A673 (cell line): ENCODE results near the gene IRX4. TPM values are rescaled to one million over a fixed set of nuclear protein-coding genes. Genes with fewer than 3 reads are reported as not detected.

Experiments used
- BruUV-seq: library from RNA; stranded (reverse); fragments of 400-500 nt; replicated peaks from 2 replicates; lab custom pipeline; 2021; lab: Mats Ljungman, UMichigan
- CTCF ChIA-PET: fragments of 300-600 bp; sonication (Branson Sonifier 250); formaldehyde crosslinking; loops from one replicate; lab custom pipeline; 2022; ENCODE audit warnings: antibody characterized with exemption; lab: Charles Lee
- POLR2A ChIA-PET: fragments of 300-600 bp; sonication (Branson Sonifier 250); formaldehyde crosslinking; loops from one replicate; lab custom pipeline; 2022; ENCODE audit warnings: antibody characterized with exemption; ENCODE audit not compliant: low non-redundant PET; lab: Charles Lee
- DNase-seq: peaks from one replicate; pipeline ENCODE4 v3.0.0-alpha.2; 2015; ENCODE audit warnings: low spot score
- H3K27ac ChIP-seq: fragments of 200-600 bp; sonication (generic); 2 replicates; pipeline ENCODE4 v1.5.1; 2016; ENCODE audit warnings: mixed run types, low read depth, mild to moderate bottlenecking, mixed read lengths, antibody characterized with exemption, low read length; ENCODE audit not compliant: poor library complexity, severe bottlenecking
- H3K27me3 ChIP-seq: fragments of 200-600 bp; sonication (generic); replicated peaks from 2 replicates; pipeline ENCODE4 v1.6.1; 2017; ENCODE audit warnings: mixed run types, low read depth, mild to moderate bottlenecking, mixed read lengths, antibody characterized with exemption, low read length; ENCODE audit not compliant: insufficient read depth, poor library complexity
- H3K36me3 ChIP-seq: fragments of 200-600 bp; sonication (generic); 2 replicates; pipeline ENCODE4 v1.6.1; 2016; ENCODE audit warnings: mixed run types, mild to moderate bottlenecking, mixed read lengths, antibody characterized with exemption, low read length; ENCODE audit not compliant: insufficient read depth, poor library complexity, severe bottlenecking
- H3K4me1 ChIP-seq: fragments of 200-600 bp; sonication (generic); 2 replicates; pipeline ENCODE4 v1.6.1; 2017; ENCODE audit warnings: mixed run types, mild to moderate bottlenecking, mixed read lengths, antibody characterized with exemption, low read length; ENCODE audit not compliant: insufficient read depth, poor library complexity, severe bottlenecking
- H3K4me3 ChIP-seq: fragments of 200-600 bp; sonication (generic); 2 replicates; pipeline ENCODE4 v1.5.1; 2016; ENCODE audit warnings: low read depth, mixed run types, mild to moderate bottlenecking, mixed read lengths, low read length; ENCODE audit not compliant: poor library complexity, severe bottlenecking
- H3K9me3 ChIP-seq: fragments of 200-600 bp; sonication (generic); 2 replicates; pipeline ENCODE4 v1.6.1; 2016; ENCODE audit warnings: mixed run types, low read depth, mild to moderate bottlenecking, mixed read lengths, antibody characterized with exemption, low read length; ENCODE audit not compliant: poor library complexity, severe bottlenecking
- EZH2 ChIP-seq: fragments of 200-600 bp; sonication (generic); IDR thresholded peaks from 2 replicates; pipeline ENCODE4 v1.6.1; 2017; ENCODE audit warnings: borderline replicate concordance, low read depth, mild to moderate bottlenecking, mixed read lengths, antibody characterized with exemption, low read length; ENCODE audit not compliant: poor library complexity, severe bottlenecking
- intact Hi-C: fragments of 100-400 bp; cut with micrococcal nuclease; formaldehyde crosslinking; loops from one replicate; pipeline ENCODE4 v1.10.0; 2022; ENCODE audit not compliant: unreplicated experiment
- total RNA-seq: library from RNA; stranded (reverse); gene quantifications from 2 replicates; pipeline ENCODE4 v1.2.3, GENCODE V29; 2021
- TF ChIP-seq, protein P1 (sequence below): fragments of 300-800, 200-600 bp; sonication (generic); conservative IDR thresholded peaks from 2 replicates; pipeline ENCODE4 v1.5.1; 2017; ENCODE audit warnings: low read depth, mild to moderate bottlenecking, antibody characterized with exemption, low read length, moderate library complexity, mixed read lengths

Gene IRX4
- total RNA-seq, 1 experiment from 2014 or later = not detected

DNA sequence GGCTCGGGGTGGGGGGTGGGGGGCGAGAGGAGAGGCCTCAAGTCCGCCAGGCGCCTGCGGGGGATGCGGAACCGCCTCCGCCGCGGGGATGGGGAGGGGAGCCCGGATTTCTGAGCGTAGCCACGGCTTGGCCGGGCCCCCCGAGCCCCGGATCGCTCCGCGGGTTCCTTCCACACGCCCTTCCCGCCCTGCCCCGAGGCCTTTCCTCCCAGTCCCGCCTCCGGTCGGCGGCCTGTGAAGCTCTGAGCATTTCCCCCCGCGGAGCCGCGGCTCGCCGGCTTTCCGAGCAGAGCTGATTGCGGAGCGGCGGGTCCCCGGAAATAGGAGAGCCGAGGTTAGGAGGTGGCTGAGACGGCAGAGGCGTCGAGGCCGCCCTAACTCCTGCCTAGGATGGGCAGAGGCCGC is 6.1 kb downstream of the IRX4 start:
- Histone ChIP-seq H3K4me3 (no peak overlapping the region), H3K4me1 (peaks cover 3% of the 10 kb centered on the region), H3K27me3 (peaks cover 97% of the 10 kb centered on the region), H3K9me3 (no peaks in the 10 kb centered on the region), H3K36me3 (no peaks in the 10 kb centered on the region), H3K27ac (no peak overlapping the region)
- no peak for DNase-seq
- no TSS peak for BruUV-seq
- intact Hi-C loops = no loop called here
- TF ChIP-seq, protein P1, sequence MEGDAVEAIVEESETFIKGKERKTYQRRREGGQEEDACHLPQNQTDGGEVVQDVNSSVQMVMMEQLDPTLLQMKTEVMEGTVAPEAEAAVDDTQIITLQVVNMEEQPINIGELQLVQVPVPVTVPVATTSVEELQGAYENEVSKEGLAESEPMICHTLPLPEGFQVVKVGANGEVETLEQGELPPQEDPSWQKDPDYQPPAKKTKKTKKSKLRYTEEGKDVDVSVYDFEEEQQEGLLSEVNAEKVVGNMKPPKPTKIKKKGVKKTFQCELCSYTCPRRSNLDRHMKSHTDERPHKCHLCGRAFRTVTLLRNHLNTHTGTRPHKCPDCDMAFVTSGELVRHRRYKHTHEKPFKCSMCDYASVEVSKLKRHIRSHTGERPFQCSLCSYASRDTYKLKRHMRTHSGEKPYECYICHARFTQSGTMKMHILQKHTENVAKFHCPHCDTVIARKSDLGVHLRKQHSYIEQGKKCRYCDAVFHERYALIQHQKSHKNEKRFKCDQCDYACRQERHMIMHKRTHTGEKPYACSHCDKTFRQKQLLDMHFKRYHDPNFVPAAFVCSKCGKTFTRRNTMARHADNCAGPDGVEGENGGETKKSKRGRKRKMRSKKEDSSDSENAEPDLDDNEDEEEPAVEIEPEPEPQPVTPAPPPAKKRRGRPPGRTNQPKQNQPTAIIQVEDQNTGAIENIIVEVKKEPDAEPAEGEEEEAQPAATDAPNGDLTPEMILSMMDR = no peak
- peak; percentile 79 for TF ChIP-seq EZH2
- CTCF ChIA-PET = no interaction called here
- POLR2A ChIA-PET = no interaction called here

DNA sequence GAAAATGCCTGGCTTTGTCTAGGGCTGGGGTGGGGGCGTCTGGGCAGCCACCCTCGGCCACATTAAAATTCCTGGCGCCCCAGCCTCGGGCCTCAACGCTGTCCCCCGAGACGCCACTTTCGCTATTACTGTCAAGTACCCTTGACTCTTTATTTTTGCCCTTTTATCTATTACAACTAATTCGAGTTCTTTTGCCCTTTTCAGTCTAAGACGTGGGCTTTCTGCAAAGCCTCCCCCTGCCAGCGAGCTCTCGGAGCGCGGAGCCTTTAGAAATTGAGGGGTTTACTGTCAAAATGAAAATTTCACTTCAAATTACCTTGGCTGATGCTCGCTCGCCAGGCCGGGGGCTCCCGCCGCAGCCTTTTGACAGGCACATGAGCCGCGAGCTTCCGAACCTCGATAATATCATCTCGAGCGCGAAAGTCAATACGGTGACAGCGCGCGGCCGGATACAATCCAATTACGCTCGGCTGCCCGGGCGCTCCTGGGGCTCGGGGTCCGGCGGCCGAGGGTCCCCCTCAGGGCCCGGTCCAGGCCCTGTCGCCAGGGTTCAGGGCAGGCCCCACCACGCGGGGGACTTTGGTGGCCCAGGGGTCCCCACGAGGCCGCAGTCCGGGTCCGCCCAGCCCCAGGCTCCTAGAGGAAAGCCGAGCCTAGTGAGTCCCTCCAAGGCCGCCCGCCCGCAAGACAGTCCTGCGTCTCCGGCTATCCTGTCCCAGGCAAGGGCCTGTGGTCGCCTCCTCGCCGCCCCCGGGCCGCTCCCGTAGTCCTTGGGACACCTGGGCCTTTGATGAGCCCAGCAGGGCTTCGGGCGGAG is 6.7 kb downstream of the IRX4 start:
- H3K4me1 ChIP-seq = peaks cover 3% of the 10 kb centered on the region
- H3K27me3 ChIP-seq = peaks cover 97% of the 10 kb centered on the region
- no peak overlapping the region for H3K27ac ChIP-seq
- ChIA-PET POLR2A (no interaction called here), CTCF (no interaction called here)
- no TSS peak for BruUV-seq
- TF ChIP-seq, protein P1 = no peak
- peak; percentile 92 for TF ChIP-seq EZH2
- intact Hi-C loops = no loop called here
- H3K4me3 ChIP-seq = no peak overlapping the region
- H3K9me3 ChIP-seq = no peaks in the 10 kb centered on the region
- H3K36me3 ChIP-seq = no peaks in the 10 kb centered on the region
- DNase-seq = no peak

DNA sequence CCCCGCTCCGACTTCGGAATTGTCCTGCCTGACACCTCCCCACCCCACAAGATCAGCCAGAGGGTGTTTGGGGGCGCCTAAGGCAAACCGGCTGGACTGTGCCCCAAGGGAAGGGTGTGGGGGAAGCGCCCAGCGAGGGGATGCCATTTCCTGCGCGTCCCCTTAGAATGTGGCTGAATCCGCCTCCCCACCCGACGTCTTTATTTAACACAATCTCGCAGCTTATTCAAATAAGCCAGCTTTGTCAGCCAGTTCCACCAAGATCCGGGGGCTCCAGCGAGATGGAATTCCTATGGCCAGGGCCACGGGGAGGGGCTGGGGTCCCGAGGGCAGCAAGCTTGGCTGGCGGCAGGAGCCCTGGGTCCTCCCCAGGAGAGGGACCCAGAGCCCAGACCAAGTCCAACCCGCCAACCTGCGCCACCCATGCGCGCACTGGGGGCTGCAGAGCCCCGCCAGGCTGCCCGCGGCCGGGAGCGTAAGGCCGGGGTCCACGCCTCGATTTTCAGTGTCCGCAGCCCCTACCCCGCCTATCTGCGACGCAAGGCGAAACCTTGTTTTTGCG is 7.4 kb downstream of the IRX4 start:
- Histone ChIP-seq H3K9me3 (no peaks in the 10 kb centered on the region), H3K4me3 (no peak overlapping the region), H3K4me1 (peaks cover 3% of the 10 kb centered on the region), H3K27me3 (peaks cover 93% of the 10 kb centered on the region), H3K27ac (no peak overlapping the region), H3K36me3 (no peaks in the 10 kb centered on the region)
- TF ChIP-seq, protein P1 = no peak
- TF ChIP-seq EZH2 = no peak
- POLR2A ChIA-PET = no interaction called here
- DNase-seq = no peak
- CTCF ChIA-PET = no interaction called here
- intact Hi-C loops = no loop called here
- no TSS peak for BruUV-seq
